ENCODE measurements around the gene ARHGAP26. TPM values are rescaled to one million over a fixed set of nuclear protein-coding genes. Genes with fewer than 3 reads are reported as not detected.

The ARHGAP26 gene
- total and polyA plus RNA-seq, 4 donors: 1.8 to 16.7 (median 4.1) TPM

- Histone ChIP-seq H3K27ac (ENCODE audit: low read depth in 1 of 2, low read length in 2 of 2) (no peak overlapping the region), H3K4me1 (ENCODE audit: control insufficient read depth in 4 of 4, insufficient read depth in 4 of 4, low read length in 3 of 4) (peaks cover 0 to 19% (median 5%) of the 10 kb centered on the region in 4 donors), H3K9me3 (ENCODE audit: control insufficient read depth in 4 of 4, low read length in 3 of 4) (no peaks in the 10 kb centered on the region), H3K9ac (ENCODE audit: low read depth in 1 of 2, low read length in 2 of 2) (no peak overlapping the region), H3K36me3 (ENCODE audit: control insufficient read depth in 4 of 4, insufficient read depth in 3 of 4, low read depth in 1 of 4, low read length in 3 of 4) (no peaks in the 10 kb centered on the region), H3K27me3 (ENCODE audit: control insufficient read depth in 4 of 4, insufficient read depth in 4 of 4, low read length in 3 of 4) (no peaks in the 10 kb centered on the region), H3K4me3 (ENCODE audit: low read depth in 1 of 3, low read length in 3 of 3) (no peak overlapping the region)
- 53% methylated on average over 4 of the region's 4 CpGs for WGBS
- TF ChIP-seq NR2F2 (IDR thresholded peaks at IDR 0.05): no peak
- no peak for TF ChIP-seq ATF3 (IDR thresholded peaks at IDR 0.05)
- TF ChIP-seq RAD21 (IDR thresholded peaks at IDR 0.05): no peak
- TF ChIP-seq CTCF (IDR thresholded peaks at IDR 0.05; ENCODE audit: low read depth, low read length, missing input control): no peak
- TF ChIP-seq TAF1 (conservative IDR thresholded peaks at IDR 0.05): no peak
- TF ChIP-seq RXRA (IDR thresholded peaks at IDR 0.05): no peak
- TF ChIP-seq JUND (IDR thresholded peaks at IDR 0.05): no peak
- no peak for TF ChIP-seq ZBTB33 (IDR thresholded peaks at IDR 0.05)
- TF ChIP-seq SP1 (IDR thresholded peaks at IDR 0.05): no peak
- TF ChIP-seq HNF4G (IDR thresholded peaks at IDR 0.05): no peak
- no peak for DNase-seq (ENCODE audit: low spot score)
Measured at GRCh38 chr5:142857405-142857804, 87.2 kb downstream of the ARHGAP26 start.

GRCh38 chr5:142859037-142859436 is 88.9 kb downstream of the ARHGAP26 start:
- no peak for TF ChIP-seq SP1 (IDR thresholded peaks at IDR 0.05)
- TF ChIP-seq MAX (IDR thresholded peaks at IDR 0.05): no peak
- no peak for TF ChIP-seq FOXA1 (IDR thresholded peaks at IDR 0.05)
- no peak for TF ChIP-seq JUND (IDR thresholded peaks at IDR 0.05)
- no peak for TF ChIP-seq CTCF (IDR thresholded peaks at IDR 0.05; ENCODE audit: low read depth, low read length, missing input control)
- TF ChIP-seq ATF3 (IDR thresholded peaks at IDR 0.05): no peak
- no peak for TF ChIP-seq RAD21 (IDR thresholded peaks at IDR 0.05)
- 98% methylated on average over 2 of the region's 2 CpGs for WGBS
- no peaks in the 10 kb centered on the region for H3K27me3 ChIP-seq (ENCODE audit: control insufficient read depth in 4 of 4, insufficient read depth in 4 of 4, low read length in 3 of 4)
- no peaks in the 10 kb centered on the region for H3K36me3 ChIP-seq (ENCODE audit: control insufficient read depth in 4 of 4, insufficient read depth in 3 of 4, low read depth in 1 of 4, low read length in 3 of 4)
- no peak overlapping the region for H3K27ac ChIP-seq (ENCODE audit: low read depth in 1 of 2, low read length in 2 of 2)
- DNase-seq (ENCODE audit: low spot score): no peak
- H3K9me3 ChIP-seq (ENCODE audit: control insufficient read depth in 4 of 4, low read length in 3 of 4): no peaks in the 10 kb centered on the region
- H3K4me3 ChIP-seq (ENCODE audit: low read depth in 1 of 3, low read length in 3 of 3): no peak overlapping the region
- peaks cover 0 to 17% (median 5%) of the 10 kb centered on the region in 4 donors for H3K4me1 ChIP-seq (ENCODE audit: control insufficient read depth in 4 of 4, insufficient read depth in 4 of 4, low read length in 3 of 4)
- no peak overlapping the region for H3K9ac ChIP-seq (ENCODE audit: low read depth in 1 of 2, low read length in 2 of 2)

Data from liver (tissue), 9 donors.